K562 (cell line): Measurements from ENCODE around the gene AIFM3. TPM values are rescaled to one million over a fixed set of nuclear protein-coding genes. Genes with fewer than 3 reads are reported as not detected.

Source experiments
- CAMTA2 ChIP-seq: fragments of 250-450 bp; sonication (Bioruptor Pico); conservative IDR thresholded peaks from 2 replicates; pipeline ENCODE4 v1.5.1; 2022
- CBX1 ChIP-seq: sonication (generic); IDR thresholded peaks from 2 replicates; pipeline ENCODE4 v1.6.1; 2016; ENCODE audit warnings: antibody characterized with exemption, low read depth, mild to moderate bottlenecking
- ESRRB ChIP-seq: fragments of 250-450 bp; sonication (Bioruptor Pico); IDR thresholded peaks from 2 replicates; pipeline ENCODE4 v1.5.0; 2020; ENCODE audit warnings: mild to moderate bottlenecking, moderate library complexity, borderline replicate concordance
- EWSR1 ChIP-seq: fragments of 450-650 bp; IDR thresholded peaks from 2 replicates; pipeline ENCODE4 v1.6.1; 2018; ENCODE audit warnings: borderline replicate concordance, mild to moderate bottlenecking, low read depth, moderate library complexity; ENCODE audit not compliant: partially characterized antibody
- FOXP1 ChIP-seq: sonication (generic); formaldehyde crosslinking; IDR thresholded peaks from 2 replicates; pipeline ENCODE4 v1.8.0; 2022; ENCODE audit warnings: mild to moderate bottlenecking, missing genetic modification reagents
- HDAC6 ChIP-seq: IDR thresholded peaks from 2 replicates; pipeline ENCODE4 v1.6.1; 2012; ENCODE audit warnings: low read depth, mild to moderate bottlenecking, control low read depth, inconsistent platforms, low read length, moderate library complexity
- MCM2 ChIP-seq: fragments of 450-650 bp; IDR thresholded peaks from 2 replicates; pipeline ENCODE4 v1.6.1; 2017; ENCODE audit warnings: low read depth, mild to moderate bottlenecking
- POLR2AphosphoS2 ChIP-seq: IDR thresholded peaks from 2 replicates; pipeline ENCODE4 v1.6.1; 2012; ENCODE audit warnings: low read length, improper control_type of control experiment
- RBM14 ChIP-seq: fragments of 200-400 bp; formaldehyde crosslinking; IDR thresholded peaks from 2 replicates; pipeline ENCODE4 v1.6.1; 2018; ENCODE audit warnings: low read depth, mild to moderate bottlenecking, low read length, moderate library complexity, borderline replicate concordance; ENCODE audit not compliant: insufficient read depth
- RCOR1 ChIP-seq, 2 experiments: IDR thresholded peaks; 2 replicates each; pipeline ENCODE4 v1.6.1; 2012; ENCODE audit warnings: low read depth in 2 of 2, low read length in 2 of 2, borderline replicate concordance in 1 of 2, improper control_type of control experiment in 1 of 2
- SP2 ChIP-seq: IDR thresholded peaks from 2 replicates; pipeline ENCODE4 v1.6.1; 2011; ENCODE audit warnings: mild to moderate bottlenecking, low read depth, low read length, moderate library complexity; ENCODE audit not compliant: poor library complexity, severe bottlenecking; ENCODE audit errors: extremely low read depth
- TAF7 ChIP-seq: fragments of 450-650 bp; IDR thresholded peaks from 2 replicates; pipeline ENCODE4 v1.6.1; 2016; ENCODE audit warnings: missing genetic modification characterization, missing compliant biosample characterization
- TBP ChIP-seq: optimal IDR thresholded peaks from 2 replicates; pipeline ENCODE3; 2011; ENCODE audit warnings: low read depth, low read length, improper control_type of control experiment
- XRCC3 ChIP-seq: fragments of 450-650 bp; IDR thresholded peaks from 2 replicates; pipeline ENCODE4 v1.6.1; 2017; ENCODE audit warnings: mild to moderate bottlenecking, moderate library complexity
- YBX1 ChIP-seq: fragments of 450-650 bp; IDR thresholded peaks from 2 replicates; pipeline ENCODE4 v1.7.1; 2016; ENCODE audit warnings: mild to moderate bottlenecking
- ZFP36 ChIP-seq: fragments of 150-350 bp; IDR thresholded peaks from 2 replicates; pipeline ENCODE4 v1.6.1; 2018; ENCODE audit warnings: low read length, low read depth; ENCODE audit not compliant: partially characterized antibody
- ZNF436 ChIP-seq: fragments of 250-450, 450-650 bp; sonication (Bioruptor Pico); formaldehyde crosslinking; IDR thresholded peaks from 2 replicates; pipeline ENCODE4 v1.7.0; 2020; ENCODE audit warnings: mild to moderate bottlenecking
- ZNF695 ChIP-seq: fragments of 450-650 bp; formaldehyde crosslinking; IDR thresholded peaks from 2 replicates; pipeline ENCODE4 v1.4.0; 2020; ENCODE audit warnings: mild to moderate bottlenecking, moderate library complexity
- ZNF764 ChIP-seq: fragments of 250-450 bp; sonication (Bioruptor Pico); IDR thresholded peaks from 2 replicates; pipeline ENCODE4 v1.4.0; 2020; ENCODE audit warnings: low read depth, mild to moderate bottlenecking, moderate library complexity
- ZNF77 ChIP-seq: fragments of 250-450 bp; sonication (Bioruptor Pico); IDR thresholded peaks from 2 replicates; pipeline ENCODE4 v1.5.0; 2020
- polyA plus RNA-seq, 8 experiments: library from polyadenylated mRNA; depleted of rRNA in 4 of 8; stranded (reverse) in 5 of 8; unstranded in 3 of 8; fragments of >200 nt; fragmentation: Nextera tagmentation in 2 of 8; fragmentation: Illumina TruSeq in 1 of 8; extraction: Ambion mirVana in 2 of 8; extraction: Trizol in 1 of 8; gene quantifications; 2 replicates each; pipeline versions ENCODE4 v1.2.1 to v1.2.3, GENCODE V29; 2011 to 2014; ENCODE audit warnings: inconsistent platforms in 1 of 8, missing spikeins in 1 of 8
- total RNA-seq, 7 experiments: library from RNA; depleted of rRNA in 6 of 7; stranded (reverse); fragments of >200 nt in 6 of 7; fragmentation: Illumina TruSeq in 2 of 7; extraction: Trizol in 2 of 7; gene quantifications; 2 replicates each; pipeline versions ENCODE4 v1.2.1 to v1.2.3, GENCODE V29; 2011 to 2021; ENCODE audit warnings: low replicate concordance in 1 of 7
- TF ChIP-seq, protein P1 (sequence below): sonication (generic); formaldehyde crosslinking; IDR thresholded peaks from 2 replicates; pipeline ENCODE4 v1.8.0; 2022; ENCODE audit warnings: mild to moderate bottlenecking, missing genetic modification reagents
- TF ChIP-seq, protein P2 (sequence below): sonication (generic); formaldehyde crosslinking; IDR thresholded peaks from 2 replicates; pipeline ENCODE4 v1.8.0; 2022; ENCODE audit warnings: mild to moderate bottlenecking, missing genetic modification reagents

Gene AIFM3
- total and polyA plus RNA-seq, 9 of the 15 experiments (the other 6 are each of a cell fraction or from before 2014, with no cell fraction given) = 0.03 to 0.20 (median 0.07) TPM; not detected in 1

DNA sequence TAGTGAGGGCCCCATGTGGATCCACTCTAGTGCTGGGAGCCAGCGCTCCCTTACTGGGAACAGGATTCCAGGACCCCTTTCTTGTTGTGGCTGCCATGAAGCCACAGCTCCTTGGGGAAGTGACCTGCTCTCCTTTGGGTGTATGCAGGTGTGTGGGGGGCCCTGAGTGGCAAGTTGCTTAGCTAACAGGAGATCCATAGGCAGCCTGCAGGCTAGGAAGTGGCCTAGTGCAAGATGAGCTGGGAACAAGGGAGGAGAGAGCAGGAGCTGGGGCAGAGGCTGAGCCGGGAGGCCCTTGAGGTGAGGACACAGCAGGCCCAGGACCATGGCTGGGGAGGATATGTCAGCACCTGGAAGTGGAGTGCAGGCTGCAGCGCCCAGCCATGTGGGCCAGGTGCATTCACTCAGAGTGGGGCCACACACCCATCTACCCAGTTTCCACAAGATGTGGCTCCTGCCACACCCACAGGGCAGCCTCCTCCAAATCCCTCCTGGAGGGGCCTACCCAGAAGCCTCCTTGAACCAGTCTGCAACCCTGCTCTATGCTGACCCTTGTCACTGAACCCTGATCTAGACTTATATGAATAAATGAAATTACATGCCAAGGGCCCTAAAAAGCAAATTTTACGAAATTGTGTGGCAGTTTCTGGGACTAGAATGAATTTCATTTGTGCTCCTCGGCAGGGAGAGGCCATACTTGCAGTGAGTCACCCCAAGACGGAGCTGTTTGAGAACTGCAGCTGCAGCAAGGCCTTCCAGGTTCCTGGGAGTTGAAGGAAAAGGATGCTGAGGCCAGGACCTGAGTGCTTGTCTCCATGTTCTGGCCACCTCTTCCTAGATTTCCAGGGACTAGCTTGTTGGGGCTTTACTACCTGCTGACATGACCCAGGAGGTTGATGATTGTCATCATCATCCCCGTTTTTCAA lies 31.6 kb downstream of the AIFM3 start (continued):
- TF ChIP-seq ZFP36 = no peak
- TF ChIP-seq ESRRB (CRISPR knock-in tag) = no peak
- no peak; the same call in 1 of the 2 replicates for TF ChIP-seq ZNF436 (CRISPR knock-in tag)
- TF ChIP-seq TBP = no peak
- no peak for TF ChIP-seq TAF7 (tag)
- no peak for TF ChIP-seq MCM2
- TF ChIP-seq ZNF695 (CRISPR knock-in tag) = peak; percentile 52; the same call in 1 of the 2 replicates
- no peak for TF ChIP-seq YBX1
- TF ChIP-seq POLR2AphosphoS2 = peak; percentile 96
- TF ChIP-seq XRCC3 = no peak
- no peak for TF ChIP-seq SP2
- TF ChIP-seq, protein P1, sequence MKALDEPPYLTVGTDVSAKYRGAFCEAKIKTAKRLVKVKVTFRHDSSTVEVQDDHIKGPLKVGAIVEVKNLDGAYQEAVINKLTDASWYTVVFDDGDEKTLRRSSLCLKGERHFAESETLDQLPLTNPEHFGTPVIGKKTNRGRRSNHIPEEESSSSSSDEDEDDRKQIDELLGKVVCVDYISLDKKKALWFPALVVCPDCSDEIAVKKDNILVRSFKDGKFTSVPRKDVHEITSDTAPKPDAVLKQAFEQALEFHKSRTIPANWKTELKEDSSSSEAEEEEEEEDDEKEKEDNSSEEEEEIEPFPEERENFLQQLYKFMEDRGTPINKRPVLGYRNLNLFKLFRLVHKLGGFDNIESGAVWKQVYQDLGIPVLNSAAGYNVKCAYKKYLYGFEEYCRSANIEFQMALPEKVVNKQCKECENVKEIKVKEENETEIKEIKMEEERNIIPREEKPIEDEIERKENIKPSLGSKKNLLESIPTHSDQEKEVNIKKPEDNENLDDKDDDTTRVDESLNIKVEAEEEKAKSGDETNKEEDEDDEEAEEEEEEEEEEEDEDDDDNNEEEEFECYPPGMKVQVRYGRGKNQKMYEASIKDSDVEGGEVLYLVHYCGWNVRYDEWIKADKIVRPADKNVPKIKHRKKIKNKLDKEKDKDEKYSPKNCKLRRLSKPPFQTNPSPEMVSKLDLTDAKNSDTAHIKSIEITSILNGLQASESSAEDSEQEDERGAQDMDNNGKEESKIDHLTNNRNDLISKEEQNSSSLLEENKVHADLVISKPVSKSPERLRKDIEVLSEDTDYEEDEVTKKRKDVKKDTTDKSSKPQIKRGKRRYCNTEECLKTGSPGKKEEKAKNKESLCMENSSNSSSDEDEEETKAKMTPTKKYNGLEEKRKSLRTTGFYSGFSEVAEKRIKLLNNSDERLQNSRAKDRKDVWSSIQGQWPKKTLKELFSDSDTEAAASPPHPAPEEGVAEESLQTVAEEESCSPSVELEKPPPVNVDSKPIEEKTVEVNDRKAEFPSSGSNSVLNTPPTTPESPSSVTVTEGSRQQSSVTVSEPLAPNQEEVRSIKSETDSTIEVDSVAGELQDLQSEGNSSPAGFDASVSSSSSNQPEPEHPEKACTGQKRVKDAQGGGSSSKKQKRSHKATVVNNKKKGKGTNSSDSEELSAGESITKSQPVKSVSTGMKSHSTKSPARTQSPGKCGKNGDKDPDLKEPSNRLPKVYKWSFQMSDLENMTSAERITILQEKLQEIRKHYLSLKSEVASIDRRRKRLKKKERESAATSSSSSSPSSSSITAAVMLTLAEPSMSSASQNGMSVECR (CRISPR knock-in tag) = no peak
- TF ChIP-seq, protein P2, sequence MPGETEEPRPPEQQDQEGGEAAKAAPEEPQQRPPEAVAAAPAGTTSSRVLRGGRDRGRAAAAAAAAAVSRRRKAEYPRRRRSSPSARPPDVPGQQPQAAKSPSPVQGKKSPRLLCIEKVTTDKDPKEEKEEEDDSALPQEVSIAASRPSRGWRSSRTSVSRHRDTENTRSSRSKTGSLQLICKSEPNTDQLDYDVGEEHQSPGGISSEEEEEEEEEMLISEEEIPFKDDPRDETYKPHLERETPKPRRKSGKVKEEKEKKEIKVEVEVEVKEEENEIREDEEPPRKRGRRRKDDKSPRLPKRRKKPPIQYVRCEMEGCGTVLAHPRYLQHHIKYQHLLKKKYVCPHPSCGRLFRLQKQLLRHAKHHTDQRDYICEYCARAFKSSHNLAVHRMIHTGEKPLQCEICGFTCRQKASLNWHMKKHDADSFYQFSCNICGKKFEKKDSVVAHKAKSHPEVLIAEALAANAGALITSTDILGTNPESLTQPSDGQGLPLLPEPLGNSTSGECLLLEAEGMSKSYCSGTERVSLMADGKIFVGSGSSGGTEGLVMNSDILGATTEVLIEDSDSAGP (CRISPR knock-in tag) = no peak
- no peak for TF ChIP-seq FOXP1 (CRISPR knock-in tag)
- TF ChIP-seq ZNF764 (CRISPR knock-in tag) = no peak; the same call in 1 of the 2 replicates
- TF ChIP-seq RBM14 = no peak
- peak; percentile 97; the same call in 1 of the 2 replicates for TF ChIP-seq HDAC6
- no peak for TF ChIP-seq ZNF77 (CRISPR knock-in tag)
- TF ChIP-seq EWSR1 = no peak
- TF ChIP-seq CBX1 = no peak
- TF ChIP-seq CAMTA2 (CRISPR knock-in tag) = no peak
- no peak for TF ChIP-seq RCOR1 (IDR thresholded peaks at IDR 0.05; ENCODE audit: borderline replicate concordance in 1 of 2, low read depth in 2 of 2, low read length in 2 of 2)
